SKM-1 (cell line): ENCODE results near the gene FLOT2.
"Not testable (repeated sequence)": the region's sequence is repeated elsewhere in the genome, so short reads cannot be mapped to it uniquely, and the experiment has no call there.

ENCODE experiments used
- DNase-seq: peaks from one replicate; lab custom pipeline; 2025; ENCODE audit not compliant: unreplicated experiment; lab: John Stamatoyannopoulos, UW

The FLOT2 gene

DNA sequence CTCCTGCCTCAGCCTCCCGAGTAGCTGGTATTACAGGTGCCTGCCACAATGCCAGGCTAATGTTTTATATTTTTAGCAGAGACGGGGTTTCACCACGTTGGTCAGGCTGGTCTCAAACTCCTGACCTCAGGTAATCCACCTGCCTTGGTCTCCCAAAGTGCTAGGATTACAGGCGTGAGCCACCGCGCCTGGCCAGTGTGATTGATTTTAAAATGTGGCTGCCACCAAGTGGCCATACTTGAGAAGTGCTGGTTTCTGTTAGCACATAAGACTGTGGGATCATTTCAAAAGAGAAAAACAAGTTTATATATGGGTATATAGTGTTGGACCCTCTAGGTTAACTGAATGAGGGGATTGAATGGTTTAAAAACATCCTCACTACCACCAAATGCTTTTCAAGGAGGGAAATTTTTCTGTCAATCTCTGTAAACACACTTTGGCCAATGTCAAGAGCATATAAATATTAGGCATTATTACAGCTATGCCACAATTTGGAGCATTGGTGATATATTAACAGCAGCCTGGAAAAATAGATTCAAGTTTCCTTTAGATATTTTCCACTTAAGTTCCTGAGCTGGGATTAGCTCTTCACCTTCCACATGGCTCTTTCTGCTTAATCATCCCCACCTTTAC is 18.9 kb upstream of the FLOT2 start:
- DNase-seq, result no peak

DNA sequence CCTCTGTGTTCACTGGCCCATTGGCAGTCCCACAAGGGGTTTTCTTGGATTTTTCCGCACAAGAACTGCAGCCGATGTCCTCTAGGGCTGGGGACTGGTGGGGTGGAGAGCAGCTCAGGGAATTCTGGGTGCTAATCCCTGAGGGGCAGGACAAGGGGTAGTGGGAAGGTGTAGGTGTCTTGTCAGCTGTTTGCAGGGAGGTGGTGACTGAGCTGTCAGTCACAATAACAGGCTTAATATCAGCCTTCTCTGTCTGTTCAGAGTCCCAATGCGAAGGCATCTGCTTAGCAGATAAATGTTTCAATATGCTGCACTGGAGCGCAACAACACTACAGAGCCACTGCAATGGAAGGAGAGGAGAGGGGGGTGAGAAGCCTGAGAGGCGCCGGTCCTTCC is 15.4 kb upstream of the FLOT2 start:
- DNase-seq, result no peak

DNA sequence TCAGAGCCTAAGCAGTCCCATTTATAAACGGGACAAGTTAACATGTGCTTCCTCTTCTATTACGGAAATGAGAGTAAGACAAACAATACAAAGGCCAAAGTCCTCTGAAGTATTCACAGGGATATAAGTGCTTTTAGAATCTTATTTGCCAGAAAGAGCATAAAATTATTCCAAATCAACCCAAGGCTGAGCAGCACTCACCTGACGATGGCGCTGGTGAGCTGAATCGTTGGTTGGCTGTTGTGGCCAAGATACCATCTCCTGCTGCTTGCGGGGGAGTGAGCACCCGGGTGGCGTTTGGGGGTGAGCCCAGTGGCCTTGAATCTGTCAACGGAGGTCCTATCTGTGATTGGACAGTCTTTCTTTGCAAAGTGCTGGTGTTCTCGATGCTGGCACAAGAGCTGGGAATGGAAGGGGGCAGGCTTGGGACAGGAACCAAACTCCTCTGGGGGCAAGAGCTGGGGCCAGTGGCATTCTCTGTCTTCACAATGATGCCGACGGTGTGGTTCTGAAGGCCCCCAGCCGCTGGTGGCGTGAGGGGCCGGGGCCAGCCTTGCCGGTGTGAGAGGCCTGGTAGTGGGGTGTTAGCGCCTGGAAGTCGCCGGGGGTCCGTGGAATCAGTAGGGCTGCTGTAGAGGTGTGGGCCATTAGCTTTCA is 14.9 kb upstream of the FLOT2 start:
- DNase-seq, result no peak

DNA sequence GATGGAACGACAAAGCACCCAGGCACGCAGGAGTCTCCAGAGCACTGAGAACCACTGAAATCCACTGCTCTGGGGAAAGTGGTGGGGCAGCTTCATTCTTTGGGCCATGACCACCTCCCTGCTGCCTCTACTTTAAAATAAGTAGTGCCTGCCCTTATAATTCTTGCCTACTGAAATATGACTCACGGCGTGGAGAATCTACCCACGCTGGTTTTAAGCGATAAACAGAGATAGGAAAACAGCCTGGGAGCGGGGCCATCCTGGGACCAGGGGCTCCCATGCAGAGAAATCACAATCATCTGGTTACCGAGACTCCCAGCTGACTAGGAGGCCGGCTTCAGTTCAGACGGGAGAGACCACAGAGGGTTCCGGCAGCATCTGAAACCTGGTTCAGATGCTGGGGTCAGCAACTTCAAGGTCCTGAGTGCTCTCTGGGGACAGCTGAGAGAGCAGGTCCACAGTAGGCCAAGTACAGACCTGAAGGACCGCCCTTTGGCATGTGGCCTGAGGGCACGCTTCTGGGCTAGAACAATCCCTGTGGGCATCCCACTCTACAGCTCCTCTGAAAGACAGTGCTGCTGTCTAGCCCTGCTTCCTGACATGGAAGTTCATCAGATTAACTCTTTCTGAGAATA is 14.0 kb upstream of the FLOT2 start:
- DNase-seq, result no peak

DNA sequence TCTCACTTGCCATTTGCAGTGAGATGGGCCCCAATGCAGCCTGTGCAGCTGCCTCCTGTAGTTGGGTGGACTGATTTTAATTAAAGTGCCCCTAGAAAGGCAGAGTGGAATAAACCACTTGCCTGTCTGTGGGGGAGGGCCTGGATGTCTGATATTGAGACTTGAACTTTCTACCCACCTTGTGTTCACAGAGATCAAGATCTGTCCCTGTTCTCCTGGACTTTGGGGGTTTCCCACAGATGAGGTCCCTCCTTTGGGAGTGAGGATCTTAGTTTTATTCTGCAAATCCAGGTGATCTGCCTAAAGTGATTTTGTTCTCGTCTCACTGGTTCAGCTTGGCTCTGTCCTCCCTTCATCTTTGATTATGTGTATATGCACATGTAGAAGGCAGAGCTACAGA is 13.0 kb upstream of the FLOT2 start:
- DNase-seq, result no peak

DNA sequence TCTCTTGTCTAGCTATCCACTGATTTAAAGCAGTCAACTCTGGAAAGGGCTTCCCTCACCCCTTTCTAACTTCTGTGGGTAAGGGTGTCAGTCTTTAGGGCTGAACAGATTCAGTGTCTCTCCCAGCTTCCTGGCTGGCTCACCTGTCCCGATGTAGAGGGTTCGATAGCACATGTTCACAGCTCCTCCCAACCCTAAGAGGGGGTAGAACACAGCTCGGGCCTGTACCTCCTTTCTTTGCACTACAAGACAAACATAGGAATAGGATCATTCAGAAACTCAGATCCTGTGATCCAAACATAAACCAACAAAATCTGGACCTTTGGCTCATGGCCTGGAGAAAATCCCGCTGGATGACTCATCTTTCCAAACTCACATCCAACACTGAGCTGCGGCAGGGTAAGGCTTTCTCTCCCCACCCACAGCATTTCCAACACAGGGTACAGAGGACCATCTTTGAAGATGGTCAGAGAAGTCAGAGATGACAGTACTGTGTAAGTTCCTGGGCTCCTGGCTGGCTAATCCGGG is 11.2 kb upstream of the FLOT2 start:
- DNase-seq, result no peak

DNA sequence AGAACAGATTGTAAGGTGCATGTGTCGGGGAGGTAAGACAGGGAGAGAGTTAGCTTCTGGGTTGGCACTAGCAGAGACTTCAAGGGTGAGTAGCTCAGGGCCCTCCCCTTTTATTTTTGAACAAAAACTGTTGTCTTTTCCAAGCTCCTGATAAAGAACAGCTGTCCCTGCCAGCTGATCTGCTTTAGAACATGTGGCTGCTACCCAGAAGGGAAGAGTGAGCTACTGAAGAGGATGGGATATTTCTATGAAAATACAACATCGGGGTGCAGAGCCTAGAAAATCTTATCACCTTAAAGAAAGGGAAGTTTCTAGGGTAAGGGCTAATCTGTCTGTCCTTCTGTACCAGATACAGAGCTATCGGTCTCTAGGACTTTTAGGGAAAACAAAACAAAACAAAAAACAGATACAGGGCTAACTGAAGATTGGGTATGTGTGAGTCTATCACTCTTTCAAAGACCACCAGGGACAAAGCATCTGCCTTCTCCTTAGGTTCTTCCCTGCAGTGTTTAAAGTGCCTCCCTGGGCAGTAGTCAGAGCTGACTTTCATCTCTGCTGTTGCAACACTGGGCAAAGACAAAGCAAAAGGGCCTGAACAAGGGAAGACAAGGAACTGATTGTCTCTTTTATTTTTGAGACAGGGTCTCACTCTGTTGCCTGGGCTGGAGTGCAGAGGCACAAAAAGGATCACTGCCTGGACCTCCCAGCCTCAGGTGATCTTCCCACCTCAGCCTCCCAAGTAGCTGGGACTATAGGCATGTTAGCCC is 10.4 kb upstream of the FLOT2 start:
- DNase-seq, result no peak

DNA sequence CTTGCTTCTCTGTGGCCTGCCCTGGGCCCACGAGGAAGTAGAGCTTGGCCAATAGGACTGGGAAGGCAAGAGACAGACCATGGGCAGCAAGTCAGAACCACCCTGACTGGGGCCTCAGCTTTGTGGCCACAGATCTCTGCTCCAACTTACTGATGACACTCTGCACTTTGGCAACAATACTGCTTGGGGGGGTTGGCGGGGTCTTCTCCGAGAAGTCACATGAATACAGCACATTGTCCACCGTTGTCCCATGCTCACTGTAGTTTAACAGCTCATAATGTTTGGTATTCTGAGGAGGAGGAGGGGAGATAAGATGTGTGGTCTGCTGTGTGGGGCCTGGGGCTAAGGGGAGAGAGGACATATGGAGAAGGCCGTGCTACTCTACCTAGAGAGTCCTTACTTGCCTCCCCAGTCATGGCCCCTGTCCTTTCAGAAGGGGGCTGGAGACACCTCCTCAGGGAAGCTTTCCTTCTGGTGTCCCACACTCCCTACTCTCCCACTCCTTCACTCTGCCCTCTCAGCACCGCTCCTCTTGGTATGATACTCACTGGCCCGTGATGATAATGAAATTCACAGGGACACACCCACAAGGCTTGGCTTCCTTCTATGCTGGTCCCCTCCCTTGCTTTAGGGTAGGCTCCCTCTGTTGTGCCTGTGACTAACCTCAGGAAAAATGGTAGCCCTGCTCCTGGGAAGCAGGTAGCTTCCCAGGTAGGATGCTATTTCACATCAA is 9.3 kb upstream of the FLOT2 start:
- no peak for DNase-seq

DNA sequence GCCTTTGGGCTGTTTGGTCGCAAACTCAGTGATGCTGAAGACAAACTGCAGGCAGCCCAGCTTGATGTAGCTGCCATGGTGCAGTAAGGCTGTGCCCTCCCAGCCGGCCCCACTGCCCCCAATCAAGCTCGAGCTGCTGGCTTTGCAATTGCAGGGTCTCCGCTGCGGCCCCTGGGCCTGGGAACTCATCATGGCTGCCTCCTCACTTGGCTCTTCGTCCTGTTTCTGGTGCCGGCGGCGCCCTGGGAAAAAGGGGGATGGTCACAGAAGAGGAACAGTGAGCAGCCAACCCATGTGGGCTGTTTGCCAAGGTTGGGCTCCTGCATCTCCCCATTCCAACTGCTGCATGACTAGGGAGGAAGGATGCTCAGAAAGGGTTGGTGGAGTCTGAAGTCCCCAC is 8.7 kb upstream of the FLOT2 start:
- no peak for DNase-seq

DNA sequence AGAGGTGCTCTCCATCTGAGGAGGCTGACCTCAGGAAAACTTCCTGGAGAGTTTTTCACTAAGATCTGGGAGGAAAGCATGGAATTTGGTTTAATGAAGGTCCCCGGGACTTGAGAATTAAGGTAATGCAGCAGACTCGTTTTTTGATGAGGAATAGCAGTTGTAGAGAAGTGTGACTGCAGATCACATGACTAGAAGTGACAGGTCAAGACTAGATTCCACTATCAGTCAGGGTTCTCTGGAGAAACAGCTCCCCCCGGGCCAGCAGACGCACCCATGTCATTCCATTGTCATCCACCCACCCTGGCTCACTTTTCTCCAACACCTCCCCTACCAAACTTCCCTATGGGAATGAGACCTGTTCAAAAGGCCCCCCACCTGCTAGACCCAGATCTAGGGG is 7.3 kb upstream of the FLOT2 start:
- no peak for DNase-seq

DNA sequence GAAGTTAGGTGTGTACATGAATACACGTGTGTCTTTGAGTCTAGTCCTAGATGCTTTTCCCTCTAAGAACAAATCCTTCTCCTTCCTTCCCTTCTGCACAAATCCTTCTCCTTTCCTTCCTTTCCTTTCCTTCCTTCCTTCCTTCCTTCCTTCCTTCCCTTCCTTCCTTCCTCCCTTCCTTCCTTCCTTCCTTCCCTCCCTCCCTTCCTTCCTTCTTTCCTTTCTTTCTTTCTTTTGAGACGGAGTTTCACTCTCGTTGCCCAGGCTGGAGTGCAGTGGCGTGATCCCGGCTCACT is 6.0 kb upstream of the FLOT2 start:
- DNase-seq, result not testable (repeated sequence)

DNA sequence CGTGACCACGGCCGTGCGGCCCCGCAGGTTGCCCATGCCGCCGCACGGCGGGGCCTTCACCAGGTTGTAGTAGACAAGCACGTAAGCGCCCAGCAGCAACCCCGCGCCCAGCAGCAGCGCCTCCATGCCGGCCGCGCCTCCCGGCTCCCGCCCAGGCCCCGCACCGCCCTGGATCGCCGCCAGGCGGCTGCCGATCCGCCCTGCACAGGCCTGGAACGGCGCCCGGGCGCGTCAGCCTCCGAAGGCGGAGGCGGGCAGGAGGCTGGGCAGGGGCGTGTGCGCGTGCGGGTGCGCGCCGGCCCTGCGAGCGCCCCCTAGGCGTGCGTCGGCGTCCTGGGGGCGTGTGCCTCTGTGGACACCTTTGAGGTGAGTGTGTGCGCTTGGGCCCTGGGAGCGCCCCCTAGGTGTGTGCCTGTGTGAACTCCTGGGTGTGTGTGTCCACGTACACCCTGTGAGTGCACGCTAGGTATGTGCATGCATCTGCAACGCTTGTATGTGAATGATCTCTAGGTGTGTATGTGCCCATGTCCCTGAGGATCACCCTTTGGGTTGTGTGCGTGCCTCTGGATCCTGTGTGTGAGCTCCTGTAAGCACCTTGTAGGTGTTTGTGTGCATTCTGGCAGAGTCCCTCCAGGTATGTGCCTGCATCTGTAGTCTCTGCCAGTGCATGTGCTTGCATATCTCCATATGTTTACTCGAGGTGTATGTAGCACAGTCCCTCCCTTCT is 5.4 kb upstream of the FLOT2 start, which contains the start of gene DHRS13:
Gene DHRS13, minus strand, starts transcription at position 261 of the 727 bp plus-strand sequence. Its CDS starts 135 bp downstream, at position 126.
- peak; percentile 83 for DNase-seq

DNA sequence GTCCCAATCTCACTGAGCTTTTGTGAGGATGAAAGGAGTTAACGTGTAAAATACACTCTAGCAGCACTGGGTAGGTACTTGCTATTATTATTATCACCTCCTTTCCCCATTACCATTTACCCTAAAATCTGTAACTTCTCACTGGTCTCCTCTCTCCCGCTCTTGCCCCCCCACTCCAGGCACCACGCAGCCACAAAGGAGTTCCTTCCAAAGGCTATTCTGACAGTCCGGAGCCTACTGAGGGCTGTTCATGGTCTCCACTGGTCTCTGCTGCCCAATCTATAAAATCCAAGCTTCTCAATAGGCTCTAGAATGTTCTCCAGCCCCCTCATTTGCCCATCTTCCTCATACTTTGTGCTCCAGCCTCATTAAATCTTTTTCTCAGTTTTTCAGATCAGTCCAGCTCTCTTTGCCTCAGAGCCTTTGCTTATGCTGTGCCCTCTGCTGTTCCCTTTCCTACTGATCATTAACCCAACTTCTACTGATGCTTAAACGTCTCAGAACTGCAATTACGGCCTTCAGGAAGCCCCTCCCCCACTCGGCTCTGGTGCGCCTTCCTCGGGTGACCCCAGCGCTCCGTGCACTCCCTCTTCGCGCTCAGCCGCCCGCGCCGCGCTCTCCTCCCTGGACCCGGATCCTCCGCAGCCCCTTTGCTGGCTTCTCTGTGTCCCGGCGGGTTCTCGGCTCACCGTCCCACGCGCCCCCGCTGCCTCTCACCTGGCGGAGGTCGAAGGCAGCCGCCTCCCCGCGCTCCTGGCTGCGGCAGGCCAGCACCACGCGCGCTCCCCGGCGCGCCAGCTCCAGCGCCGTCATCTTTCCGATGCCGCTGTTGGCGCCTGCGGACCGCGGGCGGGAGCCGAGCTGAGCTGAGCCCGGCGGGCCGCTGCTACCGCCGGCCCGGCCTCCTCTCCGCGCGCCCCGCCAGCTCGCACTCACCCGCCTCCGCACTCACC is 4.6 kb upstream of the FLOT2 start:
- peak; percentile 24 for DNase-seq

DNA sequence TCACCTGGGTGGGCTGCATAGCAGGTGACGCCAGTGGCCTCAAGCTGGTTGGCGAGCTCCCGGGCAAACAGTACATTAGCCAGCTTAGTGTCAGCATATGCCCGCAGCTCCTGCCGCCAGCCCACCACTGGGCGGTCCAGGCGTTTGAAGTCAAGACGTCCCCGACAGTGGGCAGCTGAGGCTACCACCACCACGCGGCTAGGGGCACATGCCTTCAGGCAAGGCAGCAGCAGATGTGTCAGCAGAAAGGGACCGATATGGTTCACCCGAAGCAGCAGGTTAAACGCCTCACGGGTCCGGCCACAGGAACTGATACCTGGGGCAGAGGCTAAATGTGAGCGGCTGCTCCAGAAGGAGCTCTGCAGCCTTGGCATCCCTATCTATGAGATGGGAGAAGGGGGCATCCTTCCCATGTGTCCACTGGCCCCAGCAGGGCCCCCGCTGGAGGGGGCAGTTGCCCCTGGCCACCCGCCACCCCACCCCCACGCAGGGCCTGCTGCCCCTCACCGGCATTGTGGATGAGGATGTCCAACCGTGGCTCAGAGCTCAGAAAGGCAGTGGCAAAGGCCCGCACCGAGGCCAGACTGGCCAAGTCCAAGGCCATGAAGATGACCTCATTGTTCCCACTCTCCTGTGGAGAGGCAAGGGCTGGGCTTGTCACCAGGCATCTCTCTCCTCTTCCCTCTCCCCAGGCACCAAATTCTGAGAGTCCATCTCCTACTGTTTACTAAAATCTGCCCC is 3.6 kb upstream of the FLOT2 start:
- DNase-seq, result no peak

DNA sequence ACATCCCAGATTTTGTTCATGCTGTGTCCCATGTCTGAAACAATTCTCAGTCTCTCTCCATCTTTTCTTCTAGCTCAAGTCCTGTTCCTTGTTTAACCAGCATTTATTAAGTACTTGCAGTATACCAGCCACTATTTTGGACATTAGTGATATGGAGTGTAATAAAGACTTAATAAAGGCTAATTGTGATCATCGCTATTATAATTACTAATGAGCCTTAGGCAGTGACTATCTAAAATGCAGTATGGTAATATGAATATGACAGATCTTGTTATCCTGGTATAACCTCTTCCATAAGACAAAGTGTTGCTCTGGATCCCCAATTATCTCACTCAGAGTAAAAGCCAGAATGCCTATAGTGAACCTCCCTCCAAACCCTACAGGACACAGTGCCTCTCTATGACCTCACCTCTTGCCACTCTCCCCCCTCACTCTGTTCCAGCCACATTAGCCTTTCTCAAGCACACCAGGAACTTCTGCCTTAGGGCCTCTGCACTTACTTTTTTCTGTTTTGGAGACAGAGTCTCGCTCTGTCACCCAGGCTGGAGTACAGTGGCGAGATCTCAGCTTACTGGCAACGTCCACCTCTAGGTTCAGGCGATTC is 1.8 kb upstream of the FLOT2 start:
- no peak for DNase-seq

DNA sequence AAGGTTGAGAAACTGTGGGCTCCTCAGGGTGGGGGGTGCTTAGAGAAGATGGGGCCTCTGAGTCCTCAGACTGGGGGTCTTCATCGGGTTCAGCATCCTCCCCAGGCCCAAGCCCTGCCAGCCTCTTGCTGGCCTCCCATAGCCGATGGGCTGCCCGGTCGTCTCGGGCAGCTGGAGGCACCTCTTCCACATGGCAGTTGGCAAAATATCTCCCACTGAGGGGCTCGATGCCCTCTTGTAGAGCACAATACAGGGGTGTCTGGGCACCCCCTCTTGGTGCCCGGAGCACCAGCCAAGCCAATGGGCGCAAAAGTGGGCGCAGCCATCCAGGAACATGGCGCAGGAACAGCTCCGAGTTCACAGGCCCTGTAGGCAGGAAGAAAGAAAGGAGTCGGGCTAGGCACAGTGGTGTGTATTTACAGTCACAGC is 1.0 kb upstream of the FLOT2 start:
- no peak for DNase-seq

DNA sequence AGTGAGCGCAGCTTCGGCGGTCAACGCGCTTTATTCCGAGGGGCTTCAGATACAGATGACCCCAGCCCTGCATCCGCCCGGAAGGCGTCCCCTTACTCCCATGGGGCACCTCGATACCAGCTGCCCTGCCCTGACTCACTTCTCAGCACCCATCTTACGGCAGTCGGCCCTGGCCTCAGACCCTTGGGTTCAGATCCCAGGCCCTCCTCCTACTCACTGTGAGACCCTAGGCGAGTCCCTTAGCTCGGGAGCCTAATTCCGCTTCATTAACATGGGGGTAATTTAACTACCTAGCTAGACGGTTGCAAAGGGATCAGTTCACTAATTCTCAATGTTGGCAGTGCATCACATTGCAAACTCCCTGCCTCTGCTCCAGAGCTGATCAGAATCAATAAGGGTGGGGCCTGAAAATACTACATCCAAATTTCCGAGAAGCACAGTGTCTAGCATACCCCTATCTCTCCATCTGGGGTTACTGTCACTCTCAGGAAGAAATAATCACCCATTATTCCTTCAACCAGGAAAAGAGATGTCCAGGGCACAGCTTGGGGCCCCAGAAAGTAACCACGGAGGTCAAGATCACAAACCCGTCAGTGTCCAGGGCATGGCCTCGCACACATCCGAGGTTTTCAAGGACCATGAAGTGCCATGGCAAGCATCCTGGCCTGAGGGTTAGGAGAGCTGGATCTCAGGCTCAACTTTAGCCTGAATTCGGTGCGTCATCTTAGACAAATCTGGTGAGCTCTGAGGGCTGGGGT is 415 bp upstream of the FLOT2 start:
- no peak for DNase-seq
